ENCODE measurements around the gene PDSS2. TPM values are rescaled to one million over a fixed set of nuclear protein-coding genes. Genes with fewer than 3 reads are reported as not detected.

PDSS2 gene
- polyA plus RNA-seq, 1 donor (not counting 4 experiments of a cell fraction or from before 2014, with no cell fraction given) = 12.5 TPM

DNA sequence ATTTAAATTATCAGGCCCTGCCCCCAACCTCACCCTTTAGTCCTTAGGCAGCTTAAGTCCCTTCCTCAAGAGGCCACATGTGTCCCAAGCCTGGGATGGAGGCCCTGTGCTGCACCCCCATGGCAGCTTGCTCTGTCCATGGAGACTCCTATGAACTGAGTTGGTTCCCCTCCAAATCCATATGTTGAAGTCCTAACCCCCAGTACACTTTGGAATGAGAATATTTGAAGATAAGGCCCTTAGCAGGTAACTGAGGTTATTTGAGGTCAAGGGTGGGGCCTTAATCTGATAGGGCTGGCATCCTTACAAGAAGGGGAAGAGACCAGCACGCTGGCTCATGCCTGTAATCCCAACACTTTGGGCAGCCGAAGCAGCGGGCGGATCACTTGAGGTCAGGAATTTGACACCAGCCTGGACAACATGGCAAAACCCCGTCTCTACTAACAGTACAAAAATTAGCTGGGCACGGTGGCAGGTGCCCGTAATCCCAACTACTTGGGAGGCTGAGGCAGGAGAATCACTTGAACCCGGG lies 337.3 kb downstream of the PDSS2 start:
- Histone ChIP-seq H3K9ac (ENCODE audit: control insufficient read depth, extremely low read depth, insufficient read depth, low read length) (no peak overlapping the region), H3K9me1 (ENCODE audit: control insufficient read depth, extremely low read depth, insufficient read depth, low read length) (no peaks in the 10 kb centered on the region), H3K79me2 (ENCODE audit: control insufficient read depth, insufficient read depth, low read length) (no peaks in the 10 kb centered on the region), H3K4me3 (ENCODE audit: control insufficient read depth in 2 of 3, extremely low read depth in 1 of 3, insufficient read depth in 2 of 3, low read depth in 1 of 3, low read length in 3 of 3) (no peak overlapping the region), H2AFZ (ENCODE audit: control insufficient read depth, low read length) (no peak overlapping the region), H3K9me3 (ENCODE audit: control insufficient read depth, low read depth, low read length) (no peaks in the 10 kb centered on the region), H3K27ac (ENCODE audit: control insufficient read depth, insufficient read depth, low read length) (no peak overlapping the region), H3K4me1 (ENCODE audit: control insufficient read depth, extremely low read depth, insufficient read depth, low read length) (peaks cover 5% of the 10 kb centered on the region), H3K27me3 (ENCODE audit: control insufficient read depth, extremely low read depth, insufficient read depth, low read length) (no peaks in the 10 kb centered on the region), H3K4me2 (ENCODE audit: control insufficient read depth, extremely low read depth, insufficient read depth, low read depth, low read length) (no peak overlapping the region), H3K36me3 (ENCODE audit: control insufficient read depth in 2 of 2, extremely low read depth in 1 of 2, insufficient read depth in 2 of 2, low read length in 2 of 2) (no peaks in the 10 kb centered on the region), H4K20me1 (ENCODE audit: control insufficient read depth, extremely low read depth, insufficient read depth, low read length) (no peaks in the 10 kb centered on the region)
- FAIRE-seq = no peak
- dilution Hi-C loops (cut with MboI; ENCODE audit: extremely low pct_ligation_motif_present, low sequenced_read_pairs) = no loop called here
- no peak for TF ChIP-seq EZH2 (IDR thresholded peaks at IDR 0.05; ENCODE audit: low read length)
- TF ChIP-seq, protein P1, sequence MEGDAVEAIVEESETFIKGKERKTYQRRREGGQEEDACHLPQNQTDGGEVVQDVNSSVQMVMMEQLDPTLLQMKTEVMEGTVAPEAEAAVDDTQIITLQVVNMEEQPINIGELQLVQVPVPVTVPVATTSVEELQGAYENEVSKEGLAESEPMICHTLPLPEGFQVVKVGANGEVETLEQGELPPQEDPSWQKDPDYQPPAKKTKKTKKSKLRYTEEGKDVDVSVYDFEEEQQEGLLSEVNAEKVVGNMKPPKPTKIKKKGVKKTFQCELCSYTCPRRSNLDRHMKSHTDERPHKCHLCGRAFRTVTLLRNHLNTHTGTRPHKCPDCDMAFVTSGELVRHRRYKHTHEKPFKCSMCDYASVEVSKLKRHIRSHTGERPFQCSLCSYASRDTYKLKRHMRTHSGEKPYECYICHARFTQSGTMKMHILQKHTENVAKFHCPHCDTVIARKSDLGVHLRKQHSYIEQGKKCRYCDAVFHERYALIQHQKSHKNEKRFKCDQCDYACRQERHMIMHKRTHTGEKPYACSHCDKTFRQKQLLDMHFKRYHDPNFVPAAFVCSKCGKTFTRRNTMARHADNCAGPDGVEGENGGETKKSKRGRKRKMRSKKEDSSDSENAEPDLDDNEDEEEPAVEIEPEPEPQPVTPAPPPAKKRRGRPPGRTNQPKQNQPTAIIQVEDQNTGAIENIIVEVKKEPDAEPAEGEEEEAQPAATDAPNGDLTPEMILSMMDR (optimal IDR thresholded peaks at IDR 0.05 in 1 of 3, IDR thresholded peaks at IDR 0.05 in 1 of 3, conservative IDR thresholded peaks at IDR 0.05 in 1 of 3; ENCODE audit: extremely low read depth in 1 of 3, insufficient read depth in 2 of 3, low read length in 3 of 3) = no peak
- DNase-seq (ENCODE audit: low read depth, low spot score) = no peak

DNA sequence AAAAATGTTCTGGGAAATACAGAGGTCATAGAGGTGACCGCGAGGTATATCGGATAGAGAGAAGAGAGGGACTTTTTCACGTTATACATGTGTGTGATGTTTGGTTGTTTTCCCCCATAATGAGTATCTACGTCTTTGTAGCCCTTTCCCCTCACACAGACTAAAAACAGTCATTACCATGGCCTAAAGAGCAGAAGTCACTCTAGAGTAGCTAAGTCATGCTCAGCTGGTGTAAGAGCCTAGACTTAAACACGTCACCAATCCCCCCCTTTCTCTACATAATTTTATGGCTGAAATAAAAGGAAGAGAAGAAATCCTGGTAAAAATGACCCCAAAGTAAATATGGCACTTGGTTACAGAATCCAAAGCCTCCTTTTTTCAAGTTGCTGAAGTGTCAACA lies 338.1 kb downstream of the PDSS2 start:
- Histone ChIP-seq H2AFZ (ENCODE audit: control insufficient read depth, low read length) (no peak overlapping the region), H3K9me3 (ENCODE audit: control insufficient read depth, low read depth, low read length) (no peaks in the 10 kb centered on the region), H4K20me1 (ENCODE audit: control insufficient read depth, extremely low read depth, insufficient read depth, low read length) (no peaks in the 10 kb centered on the region), H3K4me2 (ENCODE audit: control insufficient read depth, extremely low read depth, insufficient read depth, low read depth, low read length) (no peak overlapping the region), H3K27ac (ENCODE audit: control insufficient read depth, insufficient read depth, low read length) (no peak overlapping the region), H3K27me3 (ENCODE audit: control insufficient read depth, extremely low read depth, insufficient read depth, low read length) (no peaks in the 10 kb centered on the region), H3K9ac (ENCODE audit: control insufficient read depth, extremely low read depth, insufficient read depth, low read length) (no peak overlapping the region), H3K79me2 (ENCODE audit: control insufficient read depth, insufficient read depth, low read length) (no peaks in the 10 kb centered on the region), H3K4me1 (ENCODE audit: control insufficient read depth, extremely low read depth, insufficient read depth, low read length) (peaks cover 9% of the 10 kb centered on the region), H3K9me1 (ENCODE audit: control insufficient read depth, extremely low read depth, insufficient read depth, low read length) (no peaks in the 10 kb centered on the region), H3K36me3 (ENCODE audit: control insufficient read depth in 2 of 2, extremely low read depth in 1 of 2, insufficient read depth in 2 of 2, low read length in 2 of 2) (no peaks in the 10 kb centered on the region), H3K4me3 (ENCODE audit: control insufficient read depth in 2 of 3, extremely low read depth in 1 of 3, insufficient read depth in 2 of 3, low read depth in 1 of 3, low read length in 3 of 3) (no peak overlapping the region)
- no peak for TF ChIP-seq EZH2 (IDR thresholded peaks at IDR 0.05; ENCODE audit: low read length)
- TF ChIP-seq, protein P1 (optimal IDR thresholded peaks at IDR 0.05 in 1 of 3, IDR thresholded peaks at IDR 0.05 in 1 of 3, conservative IDR thresholded peaks at IDR 0.05 in 1 of 3; ENCODE audit: extremely low read depth in 1 of 3, insufficient read depth in 2 of 3, low read length in 3 of 3) = no peak
- DNase-seq (ENCODE audit: low read depth, low spot score) (no peak), FAIRE-seq (no peak)
- dilution Hi-C loops (cut with MboI; ENCODE audit: extremely low pct_ligation_motif_present, low sequenced_read_pairs) = no loop called here

All from keratinocyte (primary cell).